ENCODE data around the gene DVL1.
A peak's percentile ranks its signal among the peaks of the same experiment; 100 is the strongest.
"Not testable (repeated sequence)": the region's sequence is repeated elsewhere in the genome, so short reads cannot be mapped to it uniquely, and the experiment has no call there.

The DVL1 gene

GRCh38 chr1:1385931-1386330 is 36.7 kb upstream of the DVL1 start:
- Histone ChIP-seq H3K4me3 (ENCODE audit: low read depth in 1 of 2, low read length in 2 of 2) (no peak overlapping the region), H3K27me3 (ENCODE audit: control insufficient read depth in 1 of 2, insufficient read depth in 2 of 2, low read length in 2 of 2) (no peaks in the 10 kb centered on the region), H3K9me3 (ENCODE audit: low read length) (no peaks in the 10 kb centered on the region), H3K9ac (ENCODE audit: low read length) (no peak overlapping the region), H3K36me3 (ENCODE audit: insufficient read depth, low read length) (peaks cover 58% of the 10 kb centered on the region), H3K4me1 (ENCODE audit: insufficient read depth, low read length) (no peaks in the 10 kb centered on the region), H3K27ac (ENCODE audit: low read depth, low read length) (no peak overlapping the region)

- not testable (repeated sequence) for H3K4me3 ChIP-seq (ENCODE audit: low read depth in 1 of 2, low read length in 2 of 2); H3K9me3 ChIP-seq (ENCODE audit: low read length); H3K27ac ChIP-seq (ENCODE audit: low read depth, low read length); H3K27me3 ChIP-seq (ENCODE audit: control insufficient read depth in 1 of 2, insufficient read depth in 2 of 2, low read length in 2 of 2); H3K9ac ChIP-seq (ENCODE audit: low read length); H3K4me1 ChIP-seq (ENCODE audit: insufficient read depth, low read length)
- peaks cover 52% of the 10 kb centered on the region for H3K36me3 ChIP-seq (ENCODE audit: insufficient read depth, low read length)
Measured at GRCh38 chr1:1385339-1385738, 36.1 kb upstream of the DVL1 start.

- H3K27me3 ChIP-seq (ENCODE audit: control insufficient read depth in 1 of 2, insufficient read depth in 2 of 2, low read length in 2 of 2), result no peaks in the 10 kb centered on the region
- no peaks in the 10 kb centered on the region for H3K4me1 ChIP-seq (ENCODE audit: insufficient read depth, low read length)
- no peaks in the 10 kb centered on the region for H3K9me3 ChIP-seq (ENCODE audit: low read length)
- H3K4me3 ChIP-seq (ENCODE audit: low read depth in 1 of 2, low read length in 2 of 2), result no peak overlapping the region
- no peak overlapping the region for H3K9ac ChIP-seq (ENCODE audit: low read length)
- no peak overlapping the region for H3K27ac ChIP-seq (ENCODE audit: low read depth, low read length)
- H3K36me3 ChIP-seq (ENCODE audit: insufficient read depth, low read length), result peaks cover 14% of the 10 kb centered on the region
Measured at GRCh38 chr1:1381294-1381693, 32.1 kb upstream of the DVL1 start.

GRCh38 chr1:1380860-1381259 is 31.6 kb upstream of the DVL1 start:
- Histone ChIP-seq H3K27ac (ENCODE audit: low read depth, low read length) (no peak overlapping the region), H3K4me1 (ENCODE audit: insufficient read depth, low read length) (peaks cover 4% of the 10 kb centered on the region), H3K9me3 (ENCODE audit: low read length) (no peaks in the 10 kb centered on the region), H3K27me3 (ENCODE audit: control insufficient read depth in 1 of 2, insufficient read depth in 2 of 2, low read length in 2 of 2) (no peaks in the 10 kb centered on the region), H3K9ac (ENCODE audit: low read length) (no peak overlapping the region), H3K36me3 (ENCODE audit: insufficient read depth, low read length) (peaks cover 10% of the 10 kb centered on the region), H3K4me3 (ENCODE audit: low read depth in 1 of 2, low read length in 2 of 2) (no peak overlapping the region)

- Histone ChIP-seq H3K9me3 (ENCODE audit: low read length) (no peaks in the 10 kb centered on the region), H3K4me3 (ENCODE audit: low read depth in 1 of 2, low read length in 2 of 2) (no peak overlapping the region)
Measured at GRCh38 chr1:1377540-1378205, 28.5 kb upstream of the DVL1 start.

GRCh38 chr1:1376551-1377226 is 27.5 kb upstream of the DVL1 start:
- Histone ChIP-seq H3K27me3 (ENCODE audit: control insufficient read depth in 1 of 2, insufficient read depth in 2 of 2, low read length in 2 of 2) (no peaks in the 10 kb centered on the region), H3K9ac (ENCODE audit: low read length) (no peak overlapping the region), H3K27ac (ENCODE audit: low read depth, low read length) (no peak overlapping the region), H3K36me3 (ENCODE audit: insufficient read depth, low read length) (peaks cover 20% of the 10 kb centered on the region), H3K9me3 (ENCODE audit: low read length) (no peaks in the 10 kb centered on the region), H3K4me3 (ENCODE audit: low read depth in 1 of 2, low read length in 2 of 2) (no peak overlapping the region), H3K4me1 (ENCODE audit: insufficient read depth, low read length) (peaks cover 19% of the 10 kb centered on the region)

More at GRCh38 chr1:1377540-1378205, 28.5 kb upstream of the DVL1 start:
- Histone ChIP-seq H3K9ac (ENCODE audit: low read length) (no peak overlapping the region), H3K27me3 (ENCODE audit: control insufficient read depth in 1 of 2, insufficient read depth in 2 of 2, low read length in 2 of 2) (no peaks in the 10 kb centered on the region), H3K36me3 (ENCODE audit: insufficient read depth, low read length) (peaks cover 20% of the 10 kb centered on the region), H3K27ac (ENCODE audit: low read depth, low read length) (no peak overlapping the region), H3K4me1 (ENCODE audit: insufficient read depth, low read length) (peaks cover 13% of the 10 kb centered on the region)

GRCh38 chr1:1374929-1375662 is 25.9 kb upstream of the DVL1 start, which contains the start of gene AURKAIP1:
TSS of gene AURKAIP1 (minus strand) at chr1:1375207. CDS start at chr1:1374756, 451 bp downstream.
- peak within 1 kb of the TSS; percentile 71 to 76 for H3K4me3 ChIP-seq (ENCODE audit: low read depth in 1 of 2, low read length in 2 of 2)
- H3K9me3 ChIP-seq (ENCODE audit: low read length), result no peaks in the 10 kb centered on the region
- peaks cover 14% of the 10 kb centered on the region for H3K36me3 ChIP-seq (ENCODE audit: insufficient read depth, low read length)
- H3K27ac ChIP-seq (ENCODE audit: low read depth, low read length), result peak within 1 kb of the TSS; percentile 98
- peaks cover 23% of the 10 kb centered on the region for H3K4me1 ChIP-seq (ENCODE audit: insufficient read depth, low read length)
- peak within 1 kb of the TSS; percentile 53 for H3K9ac ChIP-seq (ENCODE audit: low read length)
- no peaks in the 10 kb centered on the region for H3K27me3 ChIP-seq (ENCODE audit: control insufficient read depth in 1 of 2, insufficient read depth in 2 of 2, low read length in 2 of 2)

- H3K27ac ChIP-seq (ENCODE audit: low read depth, low read length), result peak overlapping the region; percentile 98
- peak overlapping the region; percentile 71 to 76 for H3K4me3 ChIP-seq (ENCODE audit: low read depth in 1 of 2, low read length in 2 of 2)
- H3K9ac ChIP-seq (ENCODE audit: low read length), result peak overlapping the region; percentile 53
- H3K36me3 ChIP-seq (ENCODE audit: insufficient read depth, low read length), result peaks cover 14% of the 10 kb centered on the region
- H3K27me3 ChIP-seq (ENCODE audit: control insufficient read depth in 1 of 2, insufficient read depth in 2 of 2, low read length in 2 of 2), result no peaks in the 10 kb centered on the region
- peaks cover 23% of the 10 kb centered on the region for H3K4me1 ChIP-seq (ENCODE audit: insufficient read depth, low read length)
- no peaks in the 10 kb centered on the region for H3K9me3 ChIP-seq (ENCODE audit: low read length)
Measured at GRCh38 chr1:1374589-1374928, 25.3 kb upstream of the DVL1 start.

GRCh38 chr1:1373815-1374588 is 24.8 kb upstream of the DVL1 start:
- Histone ChIP-seq H3K4me3 (ENCODE audit: low read depth in 1 of 2, low read length in 2 of 2) (peak overlapping the region; percentile 71 to 76), H3K9ac (ENCODE audit: low read length) (peak overlapping the region; percentile 53), H3K27me3 (ENCODE audit: control insufficient read depth in 1 of 2, insufficient read depth in 2 of 2, low read length in 2 of 2) (no peaks in the 10 kb centered on the region), H3K4me1 (ENCODE audit: insufficient read depth, low read length) (peaks cover 23% of the 10 kb centered on the region), H3K36me3 (ENCODE audit: insufficient read depth, low read length) (peaks cover 14% of the 10 kb centered on the region), H3K9me3 (ENCODE audit: low read length) (no peaks in the 10 kb centered on the region), H3K27ac (ENCODE audit: low read depth, low read length) (no peak overlapping the region)

- Histone ChIP-seq H3K27me3 (ENCODE audit: control insufficient read depth in 1 of 2, insufficient read depth in 2 of 2, low read length in 2 of 2) (no peaks in the 10 kb centered on the region), H3K27ac (ENCODE audit: low read depth, low read length) (no peak overlapping the region), H3K4me3 (ENCODE audit: low read depth in 1 of 2, low read length in 2 of 2) (no peak overlapping the region), H3K4me1 (ENCODE audit: insufficient read depth, low read length) (peaks cover 23% of the 10 kb centered on the region), H3K9me3 (ENCODE audit: low read length) (no peaks in the 10 kb centered on the region), H3K36me3 (ENCODE audit: insufficient read depth, low read length) (peaks cover 14% of the 10 kb centered on the region), H3K9ac (ENCODE audit: low read length) (no peak overlapping the region)
Measured at GRCh38 chr1:1373051-1373814, 24.0 kb upstream of the DVL1 start.

Measured in muscle layer of colon (tissue), 2 donors.